GM23338 (cell line): ENCODE measurements around the gene TMEM63C. TPM values are rescaled to one million over a fixed set of nuclear protein-coding genes. Genes with fewer than 3 reads are reported as not detected.

Experiments
- ATAC-seq: fragments of 200-7000 bp; cut with Tn5 transposase; 3 replicates; pipeline ENCODE4 v1.9.1; 2020
- DNase-seq: peaks from one replicate; pipeline ENCODE4 v3.0.0-alpha.2; 2015; ENCODE audit warnings: low spot score
- H2AFZ ChIP-seq: fragments of 200-600 bp; sonication (generic); 2 replicates; pipeline ENCODE4 v1.8.0; 2016; ENCODE audit warnings: antibody characterized with exemption, mild to moderate bottlenecking, moderate library complexity
- H3F3A ChIP-seq: fragments of 200-600 bp; sonication (generic); replicated peaks from 2 replicates; pipeline ENCODE4 v1.8.0; 2017; ENCODE audit warnings: antibody characterized with exemption, mixed run types, low read depth
- H3K27ac ChIP-seq: fragments of 200-600 bp; sonication (generic); 2 replicates; pipeline ENCODE4 v1.6.1; 2016; ENCODE audit warnings: low read depth
- H3K27me3 ChIP-seq: fragments of 200-600 bp; sonication (generic); 2 replicates; pipeline ENCODE4 v1.8.0; 2016; ENCODE audit warnings: mild to moderate bottlenecking, mixed run types, moderate library complexity; ENCODE audit not compliant: insufficient read depth
- H3K36me3 ChIP-seq: fragments of 200-600 bp; sonication (generic); 2 replicates; pipeline ENCODE4 v1.8.0; 2016; ENCODE audit warnings: mild to moderate bottlenecking; ENCODE audit not compliant: insufficient read depth
- H3K4me1 ChIP-seq: fragments of 200-600 bp; sonication (generic); 2 replicates; pipeline ENCODE4 v1.8.0; 2016; ENCODE audit warnings: mild to moderate bottlenecking, moderate library complexity; ENCODE audit not compliant: insufficient read depth
- H3K4me2 ChIP-seq: fragments of 200-600 bp; sonication (generic); 2 replicates; pipeline ENCODE4 v1.7.1; 2017; ENCODE audit warnings: mixed run types
- H3K4me3 ChIP-seq: fragments of 200-600 bp; sonication (generic); 2 replicates; pipeline ENCODE4 v1.6.1; 2016; ENCODE audit warnings: mixed run types
- H3K79me2 ChIP-seq: fragments of 200-600 bp; sonication (generic); replicated peaks from 2 replicates; pipeline ENCODE4 v1.8.0; 2017; ENCODE audit warnings: mild to moderate bottlenecking; ENCODE audit not compliant: insufficient read depth
- H3K9me2 ChIP-seq: fragments of 200-600 bp; sonication (generic); 2 replicates; pipeline ENCODE4 v1.8.0; 2017; ENCODE audit not compliant: insufficient read depth
- H4K20me1 ChIP-seq: fragments of 200-600 bp; sonication (generic); replicated peaks from 2 replicates; pipeline ENCODE4 v1.8.0; 2017; ENCODE audit warnings: mild to moderate bottlenecking; ENCODE audit not compliant: insufficient read depth
- H3K27ac Mint-ChIP-seq: 2 replicates; pipeline ENCODE4 v1.8.0; 2020; ENCODE audit warnings: inconsistent platforms, mild to moderate bottlenecking, moderate library complexity, mixed read lengths
- H3K27me3 Mint-ChIP-seq: 3 replicates; pipeline ENCODE4 v1.8.0; 2022; ENCODE audit warnings: low read depth, mild to moderate bottlenecking, moderate library complexity, mixed read lengths, inconsistent platforms; ENCODE audit not compliant: insufficient read depth, poor library complexity
- H3K36me3 Mint-ChIP-seq: 3 replicates; pipeline ENCODE4 v1.8.0; 2021; ENCODE audit warnings: low read depth, mild to moderate bottlenecking, inconsistent platforms, moderate library complexity, mixed read lengths
- H3K4me1 Mint-ChIP-seq: 3 replicates; pipeline ENCODE4 v1.8.0; 2020; ENCODE audit warnings: mild to moderate bottlenecking, inconsistent platforms, mixed read lengths
- H3K4me3 Mint-ChIP-seq: 3 replicates; pipeline ENCODE4 v1.8.0; 2021; ENCODE audit warnings: moderate library complexity, mild to moderate bottlenecking, inconsistent platforms, mixed read lengths
- H3K9me3 Mint-ChIP-seq: 3 replicates; pipeline ENCODE4 v1.8.0; 2020; ENCODE audit warnings: moderate library complexity, mild to moderate bottlenecking, inconsistent platforms, mixed read lengths
- CREB1 ChIP-seq: fragments of 250-450 bp; sonication (Bioruptor Pico); IDR thresholded peaks from 2 replicates; pipeline ENCODE4 v1.5.0; 2020; ENCODE audit warnings: low read depth, mild to moderate bottlenecking, moderate library complexity
- EZH2 ChIP-seq: fragments of 200-600 bp; sonication (generic); IDR thresholded peaks from one replicate; pipeline ENCODE4 v1.8.0; 2017; ENCODE audit warnings: antibody characterized with exemption, mild to moderate bottlenecking, low read depth; ENCODE audit not compliant: unreplicated experiment
- EZH2phosphoT487 ChIP-seq: fragments of 200-600 bp; sonication (generic); IDR thresholded peaks from one replicate; pipeline ENCODE4 v1.8.1; 2018; ENCODE audit warnings: antibody characterized with exemption; ENCODE audit not compliant: unreplicated experiment
- JUNB ChIP-seq: IDR thresholded peaks from one replicate; pipeline ENCODE4 v1.6.1; 2016; ENCODE audit warnings: antibody characterized with exemption; ENCODE audit not compliant: unreplicated experiment
- NANOG ChIP-seq: IDR thresholded peaks from 2 replicates; pipeline ENCODE4 v1.6.1; 2016; ENCODE audit warnings: antibody characterized with exemption, borderline replicate concordance
- POLR2AphosphoS5 ChIP-seq: IDR thresholded peaks from 2 replicates; pipeline ENCODE4 v1.6.1; 2016; ENCODE audit warnings: antibody characterized with exemption, low read depth
- REST ChIP-seq: IDR thresholded peaks from one replicate; pipeline ENCODE4 v1.6.1; 2018; ENCODE audit warnings: antibody characterized with exemption; ENCODE audit not compliant: unreplicated experiment
- STAT1 ChIP-seq: IDR thresholded peaks from one replicate; pipeline ENCODE4 v1.6.1; 2016; ENCODE audit warnings: antibody characterized with exemption; ENCODE audit not compliant: unreplicated experiment
- ZNF462 ChIP-seq: fragments of 250-450 bp; sonication (Bioruptor Pico); IDR thresholded peaks from 2 replicates; pipeline ENCODE4 v1.5.0; 2020; ENCODE audit warnings: mild to moderate bottlenecking, moderate library complexity
- polyA plus RNA-seq: library from polyadenylated mRNA; unstranded; fragments of >200 nt; fragmentation: Nextera tagmentation; extraction: Ambion mirVana; gene quantifications from 2 replicates; pipeline ENCODE4 v1.2.1, GENCODE V29; 2016
- total RNA-seq: library from RNA; depleted of rRNA; stranded (reverse); fragments of >200 nt; shearing (Covaris generic); gene quantifications from 2 replicates; pipeline ENCODE4 v1.2.3, GENCODE V29; 2014
- TF ChIP-seq, protein P1 (sequence below): IDR thresholded peaks from 2 replicates; pipeline ENCODE4 v1.6.1; 2016; ENCODE audit warnings: antibody characterized with exemption

The TMEM63C gene
- total and polyA plus RNA-seq, 2 experiments from 2014 or later, result 2.1 to 6.3 TPM

DNA sequence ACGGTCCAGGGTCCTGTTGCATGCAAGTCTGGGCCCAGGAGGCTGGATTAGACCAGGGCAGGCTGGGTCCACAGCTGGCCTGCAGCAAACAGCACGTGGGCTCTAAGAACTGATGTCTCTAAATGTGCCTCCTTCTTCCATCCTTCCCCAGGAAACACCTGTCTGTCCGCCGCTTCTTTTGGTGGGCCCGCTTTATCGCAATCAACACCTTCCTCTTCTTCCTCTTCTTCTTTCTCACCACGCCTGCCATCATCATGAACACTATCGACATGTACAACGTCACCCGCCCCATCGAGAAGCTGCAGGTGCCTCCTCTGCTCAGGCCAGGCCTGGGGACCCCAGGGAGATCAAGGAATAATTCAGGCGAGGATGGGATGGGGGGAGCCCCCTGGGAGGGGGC is 61.2 kb downstream of the TMEM63C start:
- no peaks in the 10 kb centered on the region for H3K27me3 ChIP-seq
- no peaks in the 10 kb centered on the region; the same call in 1 of the 2 replicates for H4K20me1 ChIP-seq
- no peak for ATAC-seq
- no peaks in the 10 kb centered on the region for H3K79me2 ChIP-seq
- Mint-ChIP-seq H3K4me3 (no peak overlapping the region), H3K4me1 (no peaks in the 10 kb centered on the region), H3K27me3 (peaks cover 8% of the 10 kb centered on the region), H3K36me3 (no peaks in the 10 kb centered on the region), H3K27ac (no peak overlapping the region), H3K9me3 (no peaks in the 10 kb centered on the region)
- no peaks in the 10 kb centered on the region for H3K4me1 ChIP-seq
- no peaks in the 10 kb centered on the region for H3F3A ChIP-seq
- DNase-seq, result no peak
- no peak overlapping the region for H3K4me3 ChIP-seq
- no peak overlapping the region for H3K27ac ChIP-seq
- no peaks in the 10 kb centered on the region for H3K9me2 ChIP-seq
- H3K36me3 ChIP-seq, result no peaks in the 10 kb centered on the region
- TF ChIP-seq POLR2AphosphoS5, result no peak
- no peak overlapping the region for H2AFZ ChIP-seq
- no peak overlapping the region for H3K4me2 ChIP-seq

DNA sequence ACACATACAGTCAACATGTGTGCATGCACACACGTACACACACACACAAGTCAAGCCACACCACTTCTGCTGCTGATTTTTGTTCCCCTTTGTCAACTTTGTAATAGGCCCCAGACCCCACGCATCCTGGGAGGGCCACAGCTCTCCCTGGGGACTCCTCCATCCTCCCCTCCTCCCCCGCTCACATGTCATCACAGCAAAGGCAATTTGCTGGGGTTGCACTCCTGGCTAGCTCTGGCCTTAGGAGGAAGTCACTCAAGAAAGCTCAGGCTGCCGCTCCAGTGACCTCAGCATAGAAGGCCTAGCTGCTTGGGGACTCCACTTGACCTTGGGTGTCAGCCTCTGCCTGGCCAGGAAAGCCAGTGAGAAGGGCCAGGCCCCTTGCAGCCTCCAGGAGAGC is 62.3 kb downstream of the TMEM63C start:
- Histone ChIP-seq H4K20me1 (no peaks in the 10 kb centered on the region; the same call in 1 of the 2 replicates), H3K4me3 (no peak overlapping the region), H3K4me2 (no peak overlapping the region), H3K9me2 (no peaks in the 10 kb centered on the region), H3K27me3 (no peaks in the 10 kb centered on the region), H3F3A (no peaks in the 10 kb centered on the region), H3K4me1 (no peaks in the 10 kb centered on the region), H3K79me2 (no peaks in the 10 kb centered on the region), H3K27ac (no peak overlapping the region), H2AFZ (no peak overlapping the region), H3K36me3 (no peaks in the 10 kb centered on the region)
- Mint-ChIP-seq H3K27me3 (peaks cover 8% of the 10 kb centered on the region), H3K4me1 (no peaks in the 10 kb centered on the region), H3K9me3 (no peaks in the 10 kb centered on the region), H3K27ac (no peak overlapping the region), H3K36me3 (no peaks in the 10 kb centered on the region), H3K4me3 (no peak overlapping the region)
- ATAC-seq (no peak), DNase-seq (no peak)
- TF ChIP-seq NANOG, result no peak
- no peak for TF ChIP-seq REST
- TF ChIP-seq, protein P1, sequence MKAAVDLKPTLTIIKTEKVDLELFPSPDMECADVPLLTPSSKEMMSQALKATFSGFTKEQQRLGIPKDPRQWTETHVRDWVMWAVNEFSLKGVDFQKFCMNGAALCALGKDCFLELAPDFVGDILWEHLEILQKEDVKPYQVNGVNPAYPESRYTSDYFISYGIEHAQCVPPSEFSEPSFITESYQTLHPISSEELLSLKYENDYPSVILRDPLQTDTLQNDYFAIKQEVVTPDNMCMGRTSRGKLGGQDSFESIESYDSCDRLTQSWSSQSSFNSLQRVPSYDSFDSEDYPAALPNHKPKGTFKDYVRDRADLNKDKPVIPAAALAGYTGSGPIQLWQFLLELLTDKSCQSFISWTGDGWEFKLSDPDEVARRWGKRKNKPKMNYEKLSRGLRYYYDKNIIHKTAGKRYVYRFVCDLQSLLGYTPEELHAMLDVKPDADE, result no peak
- no peak for TF ChIP-seq CREB1 (CRISPR knock-in tag)
- TF ChIP-seq EZH2, result no peak
- no peak for TF ChIP-seq EZH2phosphoT487
- no peak for TF ChIP-seq JUNB
- no peak for TF ChIP-seq STAT1
- no peak for TF ChIP-seq POLR2AphosphoS5
- no peak for TF ChIP-seq ZNF462
